AML-193 (cell line): ENCODE data around the gene HECTD4.
"Not testable (repeated sequence)": the region's sequence is repeated elsewhere in the genome, so short reads cannot be mapped to it uniquely, and the experiment has no call there.

Source experiments
- DNase-seq, 2 experiments: peaks; one replicate each; lab custom pipeline; 2025; lab: John Stamatoyannopoulos, UW

Gene HECTD4, protein sequence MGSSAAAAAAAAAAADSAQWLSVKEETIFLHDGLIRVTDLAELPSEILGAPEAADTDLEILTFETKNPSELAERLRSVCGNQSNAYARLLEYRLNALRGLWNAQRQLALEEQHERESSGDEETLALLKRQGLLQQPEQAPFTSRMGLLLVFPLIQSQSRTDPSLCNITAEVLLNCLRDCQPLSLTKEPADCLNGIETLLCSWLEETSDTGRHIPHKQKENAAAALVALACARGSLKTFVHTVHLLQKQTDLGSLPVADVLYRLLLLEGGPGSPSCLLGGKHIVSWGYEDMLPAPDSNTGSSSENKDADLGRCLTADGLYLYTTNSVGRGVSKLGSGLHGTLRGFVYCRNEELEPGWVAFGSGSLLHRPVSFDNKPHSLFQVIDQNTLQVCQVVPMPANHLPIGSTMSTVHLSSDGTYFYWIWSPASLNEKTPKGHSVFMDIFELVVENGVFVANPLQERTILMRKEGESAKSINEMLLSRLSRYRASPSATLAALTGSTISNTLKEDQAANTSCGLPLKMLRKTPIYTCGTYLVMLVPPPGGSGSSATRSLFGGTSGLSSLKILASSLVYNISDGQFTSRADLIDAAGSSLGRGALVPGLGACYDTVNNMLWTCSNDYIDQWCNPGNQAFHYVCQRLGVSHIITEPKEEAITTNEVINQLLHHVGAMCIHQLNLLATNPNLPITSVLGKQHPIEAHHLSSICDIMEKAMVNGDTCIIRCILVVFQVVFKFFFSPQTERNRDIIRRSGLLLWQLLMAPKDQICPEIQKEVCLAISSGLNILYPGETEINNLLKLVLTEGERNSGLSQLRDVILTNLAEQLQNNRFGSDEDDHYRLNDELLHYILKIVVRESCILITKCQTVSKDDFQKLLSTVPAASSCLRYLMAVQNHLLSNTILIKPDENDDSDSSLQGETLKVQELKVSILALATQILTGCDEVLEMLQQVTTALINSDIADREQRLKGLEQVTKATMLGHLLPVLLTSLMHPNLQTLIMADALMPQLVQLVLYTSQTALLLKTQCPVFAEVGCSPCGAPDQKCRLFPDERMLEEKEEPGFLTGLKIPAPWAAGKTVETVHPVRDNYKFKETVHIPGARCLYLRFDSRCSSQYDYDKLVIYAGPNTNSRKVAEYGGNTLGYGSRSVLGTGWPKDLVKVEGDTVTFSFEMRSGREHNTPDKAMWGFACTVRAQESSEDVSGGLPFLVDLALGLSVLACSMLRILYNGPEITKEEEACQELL (N-terminal part only)

DNA sequence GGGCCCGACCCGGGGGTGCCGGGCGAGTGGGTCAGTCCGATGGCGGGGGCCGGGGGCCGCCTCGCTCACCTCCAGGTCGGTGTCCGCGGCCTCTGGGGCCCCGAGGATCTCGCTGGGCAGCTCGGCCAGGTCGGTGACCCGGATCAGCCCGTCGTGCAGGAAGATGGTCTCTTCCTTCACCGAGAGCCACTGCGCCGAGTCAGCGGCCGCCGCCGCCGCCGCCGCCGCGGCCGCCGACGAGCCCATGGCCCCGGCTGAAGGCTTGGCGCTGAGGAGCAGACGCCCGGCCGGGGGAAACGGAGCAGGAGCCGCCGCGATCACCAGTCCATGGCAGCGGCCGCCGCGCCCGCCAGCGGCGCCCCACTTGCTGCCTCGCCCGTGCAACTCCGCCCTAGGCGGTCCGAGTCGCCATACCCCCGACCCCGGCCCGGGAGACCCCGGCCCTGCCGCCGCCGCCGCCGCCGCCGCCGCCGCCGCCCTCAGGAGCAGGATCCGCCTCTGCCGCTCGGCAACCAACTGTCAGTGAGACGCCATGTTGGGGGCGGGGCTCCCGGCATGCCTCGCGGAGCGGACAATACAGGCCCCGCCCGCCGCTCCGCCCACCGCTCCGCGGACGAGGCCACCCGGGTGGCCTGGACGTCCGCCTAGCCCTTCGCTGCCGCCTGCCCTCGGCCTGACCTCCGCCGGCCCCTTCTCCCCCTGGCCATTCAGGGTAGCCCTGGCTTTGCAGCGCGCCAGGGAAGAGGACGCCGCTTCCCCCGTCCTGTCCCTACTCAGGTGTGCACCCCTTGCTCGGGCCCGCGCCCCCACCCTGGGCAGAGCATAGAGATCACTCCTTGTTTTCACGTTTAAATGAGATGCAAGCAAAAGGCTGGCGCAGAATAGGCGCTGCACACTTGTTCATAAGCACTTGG lies at the start of gene HECTD4:
HECTD4 (minus strand) TSS at position 549 of the 914 bp plus-strand sequence; CDS start at position 246, 303 bp downstream.
- peak; percentile 83 to 86 for DNase-seq

DNA sequence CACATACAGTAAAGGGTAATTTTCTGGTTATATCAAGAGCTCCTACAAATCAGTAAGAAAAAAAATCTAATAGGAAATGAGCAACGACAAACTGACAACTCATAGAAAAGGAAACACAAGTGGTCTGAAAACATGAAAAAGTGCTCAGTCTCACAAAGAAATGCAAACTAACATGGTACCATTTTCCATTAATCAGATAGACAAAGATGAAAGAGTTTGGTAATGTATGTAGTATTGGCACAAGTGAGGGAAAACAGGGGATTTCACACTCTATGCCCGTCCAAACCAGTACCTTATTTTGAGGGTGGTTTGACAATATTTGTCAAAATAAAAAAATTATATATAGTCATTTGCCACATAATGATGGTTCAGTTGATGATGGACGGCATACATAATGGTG lies 49.7 kb upstream of the HECTD4 start:
- no peak for DNase-seq

DNA sequence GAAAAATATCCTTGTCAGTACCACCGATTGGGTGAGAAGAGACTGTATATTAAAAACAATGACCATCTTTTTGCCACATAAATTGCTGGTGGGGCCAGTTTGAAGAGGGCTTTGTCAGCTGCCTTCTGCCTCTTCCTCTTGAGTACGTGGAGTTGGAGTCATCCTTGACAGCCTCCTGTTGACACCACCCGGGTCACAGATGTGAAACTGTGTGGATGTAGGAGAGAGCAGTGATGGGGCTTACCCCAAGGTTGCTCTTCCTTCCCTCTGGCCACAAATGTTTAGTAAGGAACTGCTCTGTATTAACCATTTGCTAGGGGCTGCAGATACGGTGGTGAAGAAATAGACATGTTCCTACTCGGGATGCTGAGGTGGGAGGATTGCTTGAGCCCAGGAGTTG lies 48.7 kb upstream of the HECTD4 start:
- DNase-seq, result no peak

DNA sequence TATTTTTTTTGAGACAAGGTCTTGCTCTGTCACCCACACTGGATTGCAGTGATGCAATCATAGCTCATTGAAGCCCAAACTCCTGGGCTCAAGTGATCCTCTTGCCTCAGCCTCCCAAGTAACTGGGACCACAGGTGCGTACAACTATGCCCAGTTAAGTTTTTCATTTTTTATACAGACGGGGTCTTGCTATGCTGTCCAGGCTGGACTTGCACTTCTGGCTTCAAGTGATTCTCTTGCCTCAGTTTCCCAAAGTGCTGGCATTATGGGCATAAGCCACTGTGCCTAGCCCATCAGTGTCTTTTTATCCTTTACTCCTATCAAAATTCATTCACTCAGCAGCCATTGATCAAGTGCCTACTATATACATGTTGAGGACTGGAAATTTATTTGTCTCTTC lies 45.5 kb upstream of the HECTD4 start:
- DNase-seq, result no peak

DNA sequence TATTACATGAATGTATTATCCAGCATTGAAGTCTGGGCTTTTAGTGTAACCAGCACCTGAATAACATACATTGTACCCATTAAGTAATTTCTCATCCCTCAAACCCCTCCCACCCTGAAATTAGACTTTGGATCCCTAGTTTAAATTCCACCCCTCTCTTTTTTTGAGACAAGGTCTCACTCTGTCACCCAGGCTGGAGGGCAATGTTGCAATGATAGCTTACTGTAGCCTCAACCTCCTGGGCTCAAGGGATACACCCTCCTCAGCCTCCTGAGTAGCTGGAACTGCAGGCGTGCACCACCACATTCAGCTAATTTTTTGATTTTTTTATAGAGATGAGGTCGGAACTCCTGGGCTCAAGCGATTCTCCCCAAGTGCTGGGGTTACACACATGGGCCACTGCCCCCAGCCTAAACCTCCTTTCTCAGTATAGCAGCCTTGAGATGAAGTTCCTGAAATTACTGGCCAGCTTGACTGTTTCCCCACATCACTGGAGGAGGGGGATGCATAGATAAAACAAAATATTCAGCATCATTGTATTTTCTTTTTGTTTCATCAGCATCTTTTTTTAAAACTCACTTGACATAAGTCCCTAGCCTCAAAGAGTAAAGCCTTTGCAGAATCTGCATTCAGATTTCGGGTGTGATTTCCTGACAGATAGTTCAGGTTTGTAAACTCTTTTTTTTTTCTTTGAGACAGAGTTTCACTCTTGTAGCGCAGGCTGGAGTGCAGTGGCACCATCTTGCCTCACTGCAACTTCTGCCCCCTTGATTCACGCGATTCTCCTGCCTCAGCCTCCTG lies 43.6 kb upstream of the HECTD4 start:
- no peak for DNase-seq

DNA sequence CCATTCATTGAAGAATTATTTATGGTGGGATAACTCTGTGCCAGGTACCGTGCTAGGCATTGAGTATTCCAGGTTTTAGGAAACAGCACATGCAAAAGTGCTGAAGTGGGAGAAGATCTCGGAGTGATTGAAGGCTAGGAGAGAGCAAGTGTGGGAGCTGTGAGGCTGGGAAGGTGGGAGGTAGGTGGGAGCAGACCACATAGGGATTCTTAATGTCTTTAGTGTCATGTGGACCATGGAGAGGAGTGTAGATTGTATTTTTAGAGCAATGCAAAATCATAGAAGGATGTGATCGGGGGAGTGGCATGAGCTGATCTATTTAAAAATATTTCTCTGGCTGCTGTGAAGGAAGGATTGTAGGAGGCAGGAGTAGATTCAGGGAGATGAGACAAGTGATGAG lies 41.9 kb upstream of the HECTD4 start:
- no peak for DNase-seq

DNA sequence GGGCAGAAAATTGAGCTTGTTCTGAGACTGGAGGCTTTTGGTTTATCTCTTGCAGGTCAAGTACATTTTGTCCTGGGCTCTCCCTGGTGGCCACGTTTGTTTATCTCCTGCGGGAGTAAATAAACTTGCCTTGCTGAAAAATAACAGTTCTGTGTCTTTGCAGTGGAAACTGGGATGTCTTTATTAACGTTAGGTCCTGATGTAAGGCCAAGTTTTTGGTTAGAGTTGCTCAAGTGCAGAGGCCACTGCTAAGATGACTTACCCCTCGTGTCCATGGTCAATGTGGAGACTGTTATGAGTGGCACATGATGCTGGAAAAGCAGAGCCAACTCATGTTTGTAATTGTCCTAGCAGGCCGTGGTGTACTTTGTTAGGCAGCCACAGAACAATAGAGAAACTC lies 40.3 kb upstream of the HECTD4 start:
- DNase-seq, result no peak

DNA sequence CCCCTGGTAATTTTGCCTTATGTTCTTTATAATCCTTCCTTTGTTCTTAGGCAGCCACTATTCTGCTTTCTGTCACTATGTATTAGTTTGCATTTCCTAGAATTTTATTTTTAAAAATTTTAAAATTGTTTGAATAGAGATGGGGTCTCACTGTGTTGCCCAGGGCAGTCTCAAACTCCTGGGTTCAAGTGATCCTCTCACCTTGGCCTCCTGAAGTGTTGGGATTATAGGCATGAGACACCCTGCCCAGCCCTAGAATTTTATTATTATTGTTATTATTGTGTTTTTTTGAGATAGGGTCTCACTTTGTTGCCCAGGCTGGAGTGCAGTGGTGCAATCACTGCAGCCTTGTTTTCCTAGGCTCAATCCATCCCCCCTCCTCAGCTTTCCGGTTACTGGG lies 39.1 kb upstream of the HECTD4 start:
- DNase-seq, result no peak

DNA sequence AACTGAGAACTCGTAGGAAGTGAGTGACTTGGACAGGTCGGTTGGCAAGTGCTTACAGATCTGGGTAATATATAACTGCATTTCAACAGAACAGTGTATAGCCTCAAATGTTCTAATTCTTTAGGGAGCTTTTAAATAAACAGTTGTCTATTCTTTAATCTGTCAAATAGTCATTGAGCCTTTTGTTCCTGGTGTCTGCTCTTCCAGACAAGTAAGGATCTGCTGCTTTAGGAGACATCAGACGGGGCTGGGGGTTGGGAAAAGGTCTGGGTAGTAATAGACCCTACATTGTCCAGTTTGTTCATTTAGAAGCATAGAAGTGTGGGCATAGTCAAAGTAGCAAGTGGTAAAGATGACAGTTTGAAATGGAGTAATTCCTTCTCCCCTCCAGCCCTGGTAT lies 38.5 kb upstream of the HECTD4 start:
- DNase-seq, result no peak

DNA sequence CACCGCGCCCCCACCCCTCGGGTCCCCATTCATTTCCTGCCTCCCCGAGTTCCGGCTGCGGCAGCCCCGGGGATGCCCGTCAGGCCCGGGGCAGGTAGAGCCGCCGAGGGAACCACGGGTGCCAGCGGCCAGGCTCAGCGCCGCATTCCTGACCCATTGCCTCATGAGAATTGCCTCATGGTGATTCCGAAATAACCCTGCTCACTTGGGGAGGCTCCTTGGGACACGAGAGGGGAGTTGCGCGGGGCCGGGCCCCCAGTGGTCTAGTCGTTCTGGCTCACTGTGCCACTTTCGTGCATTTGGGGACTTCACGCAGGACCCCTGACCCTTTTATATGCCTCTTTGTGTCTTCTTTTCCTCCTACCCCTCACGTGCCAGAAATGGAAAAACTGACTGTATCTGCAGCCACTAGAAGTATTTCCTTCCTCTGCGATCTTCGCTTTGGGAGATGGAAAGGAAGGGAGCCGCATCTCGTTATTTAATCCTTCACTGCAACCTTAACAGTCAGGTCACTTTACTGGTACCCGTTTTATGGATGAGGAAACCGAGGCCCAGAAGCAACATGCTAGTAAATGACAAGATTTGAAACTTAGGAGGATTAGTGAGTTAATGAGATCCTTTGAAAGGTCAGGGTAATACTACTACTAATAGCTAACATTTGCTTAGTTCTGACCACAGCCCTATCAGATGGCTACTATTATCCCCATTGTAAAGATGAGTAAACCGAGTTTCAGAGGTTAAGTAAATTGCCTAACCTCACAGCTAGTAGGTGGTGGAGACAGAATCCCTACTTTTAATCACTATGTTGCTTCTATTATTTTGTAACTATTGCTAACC lies 37.3 kb upstream of the HECTD4 start:
- peak; percentile 26 to 40 for DNase-seq

DNA sequence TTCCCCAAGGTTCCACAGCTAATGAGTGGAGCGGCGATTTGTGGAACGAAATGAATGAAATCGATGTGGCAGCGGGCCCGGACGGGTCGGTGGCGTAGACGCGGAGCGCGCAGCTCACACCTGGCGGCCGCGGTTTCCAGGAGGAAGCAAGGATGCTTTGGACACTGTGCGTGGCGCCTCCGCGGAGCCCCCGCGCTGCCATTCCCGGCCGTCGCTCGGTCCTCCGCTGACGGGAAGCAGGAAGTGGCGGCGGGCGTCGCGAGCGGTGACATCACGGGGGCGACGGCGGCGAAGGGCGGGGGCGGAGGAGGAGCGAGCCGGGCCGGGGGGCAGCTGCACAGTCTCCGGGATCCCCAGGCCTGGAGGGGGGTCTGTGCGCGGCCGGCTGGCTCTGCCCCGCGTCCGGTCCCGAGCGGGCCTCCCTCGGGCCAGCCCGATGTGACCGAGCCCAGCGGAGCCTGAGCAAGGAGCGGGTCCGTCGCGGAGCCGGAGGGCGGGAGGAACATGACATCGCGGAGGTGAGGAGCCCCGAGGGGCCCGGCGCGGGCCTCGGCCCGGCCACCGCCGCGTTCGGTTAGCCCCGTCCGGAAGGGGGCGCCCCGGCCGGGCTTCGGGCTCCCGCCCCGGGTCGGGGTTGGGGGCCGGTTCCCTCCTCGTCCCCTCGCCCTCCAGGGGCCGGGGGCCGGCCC lies 36.5 kb upstream of the HECTD4 start, which contains the start of gene PTPN11:
PTPN11 (plus strand) TSS at position 340 of the 689 bp plus-strand sequence; CDS start at position 505, 165 bp downstream.
- peak; percentile 51 to 52 for DNase-seq

DNA sequence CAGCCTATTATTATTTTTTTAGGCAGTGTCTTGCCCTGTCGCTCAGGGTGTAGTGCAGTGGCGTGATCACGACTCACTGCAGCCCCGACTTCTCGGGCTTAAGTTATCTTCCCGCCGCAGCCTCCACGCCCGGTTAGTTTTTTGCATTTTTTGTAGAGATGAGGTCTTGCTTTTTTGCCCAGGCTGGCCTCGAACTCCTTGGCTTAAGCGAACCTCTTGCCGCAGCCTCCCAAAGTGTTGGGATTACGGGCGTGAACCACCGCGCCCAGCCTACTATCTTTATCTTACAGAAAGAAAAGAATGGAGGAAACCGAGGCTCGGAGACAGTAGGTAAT lies 36.0 kb upstream of the HECTD4 start:
- DNase-seq, result no peak

DNA sequence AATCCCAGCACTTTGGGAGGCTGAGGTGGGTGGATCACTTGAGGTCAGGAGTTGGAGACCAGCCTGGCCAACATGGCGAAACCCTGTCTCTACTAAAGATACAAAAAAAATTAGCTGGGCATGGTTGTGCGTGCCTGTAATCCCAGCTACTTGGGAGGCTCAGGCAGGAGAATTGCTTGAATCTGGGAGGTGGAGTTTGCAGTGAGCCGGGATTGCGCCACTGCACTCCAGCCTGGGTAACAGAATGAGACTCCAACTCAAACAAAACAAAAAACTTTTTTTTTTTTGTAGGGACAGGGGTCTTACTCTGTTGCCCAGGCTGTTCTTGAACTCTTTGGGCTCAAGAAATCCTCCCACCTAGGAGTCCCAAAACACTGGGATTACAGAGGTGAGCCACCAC lies 33.2 kb upstream of the HECTD4 start:
- DNase-seq, result not testable (repeated sequence)

DNA sequence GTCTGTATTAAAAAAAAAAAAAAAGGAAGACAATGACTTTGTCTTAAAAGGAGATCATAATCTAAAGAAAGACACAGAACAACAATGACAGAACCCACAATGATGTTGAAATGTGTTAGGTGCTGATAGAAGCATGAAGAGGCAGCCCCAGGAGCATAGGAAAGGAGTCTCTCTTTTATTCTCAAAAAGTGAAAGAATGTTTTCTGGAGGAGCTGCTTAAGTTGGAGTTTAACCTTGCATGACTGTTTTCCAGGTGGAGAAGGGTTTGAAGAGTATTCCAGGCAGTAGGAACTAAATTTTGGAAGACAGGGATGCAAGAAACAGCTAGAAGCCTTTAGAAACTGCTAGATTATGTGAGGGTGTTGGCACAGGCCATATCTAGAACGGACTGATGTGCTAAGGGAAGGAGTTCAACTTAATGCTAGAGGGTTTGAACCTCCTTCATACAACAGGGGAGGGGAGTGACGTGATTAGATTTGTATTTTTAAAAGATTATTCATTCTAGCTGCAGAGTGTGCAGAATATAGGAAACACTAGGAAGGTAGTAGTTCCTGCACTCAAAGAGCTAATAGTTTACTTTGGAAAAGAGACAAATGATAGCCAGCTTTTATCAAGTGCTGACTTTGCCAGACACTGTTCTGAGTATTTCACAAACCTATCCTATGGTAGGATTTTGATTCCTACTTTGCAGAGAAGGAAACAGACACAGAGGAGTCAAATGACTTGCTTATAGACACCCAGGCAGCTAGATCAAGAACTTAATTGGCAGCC lies 31.8 kb upstream of the HECTD4 start:
- peak in 1 of 2 experiments; percentile 2 for DNase-seq

DNA sequence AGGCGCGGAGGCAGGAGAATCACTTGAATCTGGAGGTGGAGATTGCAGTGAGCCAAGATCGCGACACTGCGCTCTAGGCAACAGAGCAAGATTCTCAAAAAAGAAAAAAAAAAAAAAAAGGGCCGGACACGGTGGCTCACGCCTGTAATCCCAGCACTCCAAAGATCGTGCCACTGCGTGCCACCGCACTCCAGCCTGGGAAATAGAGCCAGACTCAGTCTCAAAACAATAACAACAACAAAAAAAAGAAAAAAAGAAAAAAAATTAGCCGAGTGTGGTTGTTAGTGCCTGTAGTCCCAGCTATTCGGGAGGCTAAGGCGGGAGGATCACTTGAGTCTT lies 27.6 kb upstream of the HECTD4 start:
- no peak for DNase-seq

DNA sequence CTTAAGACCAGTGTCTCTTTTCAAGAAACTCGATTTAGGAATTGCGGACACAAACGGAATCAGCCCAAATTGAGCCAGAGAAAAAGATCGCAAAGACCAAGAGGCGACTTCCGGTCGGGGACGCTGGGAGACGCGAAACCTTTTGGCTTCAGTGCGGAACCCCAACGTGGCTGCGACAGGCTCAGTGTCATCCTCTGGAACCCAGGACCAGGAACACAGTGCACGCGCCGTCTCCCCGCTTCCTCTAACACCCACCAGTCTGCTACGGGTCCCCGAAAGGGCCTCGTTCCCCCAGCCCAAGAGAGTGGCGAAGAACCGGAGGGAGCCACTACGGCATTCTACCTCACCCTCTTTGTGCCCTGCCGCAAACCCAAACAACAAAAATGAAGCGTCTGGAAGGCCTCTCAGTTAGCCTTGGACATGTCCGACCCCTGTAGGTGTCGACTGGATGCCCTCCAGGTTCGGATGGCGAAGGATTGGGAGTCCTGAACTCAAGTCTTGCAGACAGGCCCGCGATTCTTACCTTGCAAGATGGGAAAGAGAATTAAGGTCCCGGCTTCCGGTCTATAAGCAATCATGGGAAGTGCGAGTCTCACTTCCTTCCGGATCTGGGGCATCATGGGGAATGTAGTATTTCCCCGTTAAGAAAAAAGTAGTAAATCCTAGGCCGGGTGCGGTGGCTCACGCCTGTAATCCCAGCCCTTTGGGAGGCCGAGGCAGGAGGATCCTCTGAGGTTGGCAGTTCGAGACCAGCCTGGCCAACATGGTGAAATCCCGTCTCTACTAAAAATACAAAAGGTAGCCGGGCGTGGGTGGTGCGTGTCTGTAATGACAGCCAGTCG lies 27.1 kb upstream of the HECTD4 start, which contains the start of gene RPL6:
RPL6 (minus strand) TSS at position 542 of the 842 bp plus-strand sequence. CDS start 949 bp downstream, outside the sequence.
- peak; percentile 90 to 92 for DNase-seq

DNA sequence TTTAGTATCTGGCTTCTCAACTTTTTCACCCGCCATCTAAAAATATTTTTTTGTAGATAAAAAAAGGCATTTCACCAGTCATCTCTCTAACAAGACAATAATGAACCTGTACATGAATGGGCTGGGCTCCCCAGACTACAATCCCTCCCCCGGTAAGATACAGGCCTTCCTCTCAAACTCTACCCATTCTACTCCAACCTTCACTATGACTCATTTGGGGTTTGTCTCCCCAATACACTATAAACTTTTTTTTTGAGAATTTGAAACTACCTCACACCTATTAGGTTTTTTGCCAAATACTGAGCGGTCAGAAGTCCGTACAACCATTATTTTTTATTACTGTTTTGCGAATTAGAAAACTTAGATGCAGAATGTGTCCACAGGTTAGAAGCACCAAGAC lies 26.4 kb upstream of the HECTD4 start:
- no peak for DNase-seq
